Endothelial cell of umbilical vein (primary cell): Measurements from ENCODE around the gene BCL7A. TPM values are rescaled to one million over a fixed set of nuclear protein-coding genes. Genes with fewer than 3 reads are reported as not detected.
A peak's percentile ranks its signal among the peaks of the same experiment; 100 is the strongest.

Source experiments
- BruUV-seq: library from RNA; stranded (reverse); fragments of 400-500 nt; replicated peaks from 2 replicates; lab custom pipeline; 2021; lab: Mats Ljungman, UMichigan
- CTCF ChIA-PET: fragments of 300-600, 350-600 bp; sonication (Branson Sonifier 250); formaldehyde crosslinking; loops from one replicate; lab custom pipeline; 2021; ENCODE audit warnings: antibody characterized with exemption, inconsistent platforms; lab: Charles Lee
- POLR2A ChIA-PET: fragments of 300-600, 350-600 bp; sonication (Branson Sonifier 250); formaldehyde crosslinking; loops from one replicate; lab custom pipeline; 2021; ENCODE audit warnings: antibody characterized with exemption, inconsistent platforms; lab: Charles Lee
- DNase-seq: peaks from one replicate; pipeline ENCODE4 v3.0.0-alpha.2; 2011; ENCODE audit warnings: low read depth, low spot score
- FAIRE-seq: peaks from 2 replicates; lab custom pipeline; 2011; peaks lifted over from hg19 to GRCh38; lab: Jason Lieb, UNC
- H2AFZ ChIP-seq: 2 replicates; pipeline ENCODE4 v1.6.0; 2012; ENCODE audit warnings: low read depth, low read length, control low read depth, inconsistent platforms
- H3K27ac ChIP-seq: 2 replicates; pipeline ENCODE4 v1.5.1; 2011; ENCODE audit warnings: low read depth, mild to moderate bottlenecking, control low read depth, low read length, moderate library complexity; ENCODE audit not compliant: insufficient read depth
- H3K27me3 ChIP-seq, 2 experiments: 2 replicates each; pipeline versions ENCODE4 v1.6.0 to v1.6.1; 2011; ENCODE audit warnings: low read length in 2 of 2, mixed read lengths in 1 of 2; ENCODE audit not compliant: control insufficient read depth in 2 of 2, insufficient read depth in 2 of 2
- H3K36me3 ChIP-seq, 2 experiments: 2 replicates in 1 of 2; 3 replicates in 1 of 2; pipeline ENCODE4 v1.5.1; 2011; ENCODE audit warnings: low read length in 2 of 2, mild to moderate bottlenecking in 1 of 2, moderate library complexity in 1 of 2; ENCODE audit not compliant: control insufficient read depth in 2 of 2, insufficient read depth in 2 of 2; ENCODE audit errors: extremely low read depth in 1 of 2
- H3K4me1 ChIP-seq: 3 replicates; pipeline ENCODE4 v1.5.1; 2011; ENCODE audit warnings: mild to moderate bottlenecking, low read length; ENCODE audit not compliant: control insufficient read depth, insufficient read depth; ENCODE audit errors: extremely low read depth
- H3K4me2 ChIP-seq: 2 replicates; pipeline ENCODE4 v1.6.1; 2011; ENCODE audit warnings: low read length, control low read depth, mixed read lengths; ENCODE audit not compliant: insufficient read depth
- H3K4me3 ChIP-seq, 3 experiments: fragments of 200-600 bp in 1 of 3; sonication (generic), shearing (Covaris generic) in 1 of 3; replicated peaks in 1 of 3; 2 replicates each; pipeline ENCODE4 v1.5.1; 2011 to 2016; ENCODE audit warnings: control low read depth in 3 of 3, low read length in 3 of 3, mild to moderate bottlenecking in 2 of 3, inconsistent platforms in 1 of 3, low read depth in 1 of 3, moderate library complexity in 1 of 3; ENCODE audit not compliant: insufficient read depth in 1 of 3
- H3K79me2 ChIP-seq: 2 replicates; pipeline ENCODE4 v1.6.0; 2012; ENCODE audit warnings: low read length, inconsistent platforms; ENCODE audit not compliant: control insufficient read depth, insufficient read depth
- H3K9ac ChIP-seq: replicated peaks from 2 replicates; pipeline ENCODE3; 2011; ENCODE audit warnings: low read length, control low read depth; ENCODE audit not compliant: insufficient read depth; ENCODE audit errors: extremely low read depth
- H3K9me1 ChIP-seq: replicated peaks from 3 replicates; pipeline ENCODE4 v1.6.0; 2011; ENCODE audit warnings: mild to moderate bottlenecking, low read length; ENCODE audit not compliant: control insufficient read depth, insufficient read depth; ENCODE audit errors: extremely low read depth
- H3K9me3 ChIP-seq: replicated peaks from 2 replicates; pipeline ENCODE4 v1.5.1; 2012; ENCODE audit warnings: low read length, inconsistent platforms; ENCODE audit not compliant: control insufficient read depth, insufficient read depth
- H4K20me1 ChIP-seq: replicated peaks from 2 replicates; pipeline ENCODE3; 2011; ENCODE audit warnings: mild to moderate bottlenecking, low read length; ENCODE audit not compliant: control insufficient read depth, insufficient read depth; ENCODE audit errors: extremely low read depth
- EZH2 ChIP-seq: IDR thresholded peaks from 2 replicates; pipeline ENCODE4 v1.6.1; 2012; ENCODE audit warnings: borderline replicate concordance, low read depth, mild to moderate bottlenecking, moderate library complexity, low read length, inconsistent platforms; ENCODE audit not compliant: severe bottlenecking
- GATA2 ChIP-seq: IDR thresholded peaks from 2 replicates; pipeline ENCODE4 v1.7.0; 2011; ENCODE audit warnings: low read depth, mild to moderate bottlenecking, moderate library complexity, mixed read lengths, low read length; ENCODE audit not compliant: insufficient read length, insufficient read depth
- JUN ChIP-seq: IDR thresholded peaks from 2 replicates; pipeline ENCODE4 v1.6.1; 2011; ENCODE audit warnings: borderline replicate concordance, low read depth; ENCODE audit not compliant: insufficient read length, insufficient read depth
- MAX ChIP-seq: IDR thresholded peaks from 2 replicates; pipeline ENCODE4 v1.6.1; 2011; ENCODE audit not compliant: insufficient read depth, insufficient read length
- MYC ChIP-seq: IDR thresholded peaks from one replicate; pipeline ENCODE4 v1.6.1; 2011; ENCODE audit warnings: mild to moderate bottlenecking, low read depth, low read length
- POLR2A ChIP-seq: IDR thresholded peaks from 2 replicates; pipeline ENCODE4 v1.6.1; 2012; ENCODE audit warnings: low read depth, mild to moderate bottlenecking, control low read depth, low read length
- POLR2AphosphoS5 ChIP-seq: IDR thresholded peaks from 2 replicates; pipeline ENCODE4 v1.6.1; 2012; ENCODE audit warnings: low read depth, mild to moderate bottlenecking, control low read depth, low read length, moderate library complexity; ENCODE audit not compliant: insufficient read depth
- dilution Hi-C: fragments of 300-500 bp; cut with MboI; formaldehyde crosslinking; loops from one replicate; pipeline ENCODE4 v1.15.0; 2019; ENCODE audit warnings: low sequenced_read_pairs; ENCODE audit not compliant: extremely low pct_ligation_motif_present
- intact Hi-C: fragments of 100-400 bp; cut with micrococcal nuclease; formaldehyde crosslinking; loops from one replicate; pipeline ENCODE4 v1.10.0; 2022
- polyA plus RNA-seq, 4 experiments: library from polyadenylated mRNA; depleted of rRNA in 3 of 4; stranded (reverse) in 3 of 4; unstranded in 1 of 4; fragments of >200 nt; gene quantifications; 2 replicates each; pipeline versions ENCODE4 v1.2.1 to v1.2.3, GENCODE V29; 2011 to 2012; ENCODE audit warnings: missing spikeins in 1 of 4
- total RNA-seq: library from RNA; stranded (reverse); gene quantifications from 2 replicates; pipeline ENCODE4 v1.2.3, GENCODE V29; 2021

BCL7A gene
- total and polyA plus RNA-seq, 2 donors (not counting 3 experiments of a cell fraction or from before 2014, with no cell fraction given) = 9.7 to 11.1 TPM

DNA sequence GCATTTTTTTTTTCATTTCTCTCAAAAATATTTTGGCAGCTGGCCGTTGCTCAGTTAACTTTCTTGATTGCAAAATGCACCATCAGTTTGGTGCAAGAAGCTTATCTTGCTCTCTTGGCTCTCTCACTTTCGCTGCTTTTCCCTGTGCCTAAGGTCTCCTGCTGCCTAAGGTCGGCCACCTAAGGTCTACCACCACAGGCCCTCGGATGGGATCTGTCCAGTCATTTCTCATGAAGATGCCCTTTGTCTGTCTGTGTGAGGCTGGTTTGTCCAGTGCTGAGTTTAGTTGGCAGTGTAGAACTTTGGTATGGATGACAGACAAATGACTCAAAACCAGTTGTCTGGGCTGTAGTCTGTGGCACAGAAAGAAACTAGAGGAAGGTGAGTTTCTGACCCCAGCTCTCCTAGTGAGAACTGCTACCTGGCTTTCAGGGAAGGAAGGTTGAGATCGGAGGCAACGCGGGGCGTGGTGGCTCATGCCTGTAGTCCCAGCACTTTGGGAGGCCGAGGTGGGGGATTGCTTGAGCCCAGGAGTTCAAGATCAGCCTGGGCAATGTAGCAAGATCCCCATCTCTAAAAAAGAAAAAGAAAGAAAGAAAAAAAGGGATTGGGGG lies 59.5 kb downstream of the BCL7A start:
- Histone ChIP-seq H3K4me3 (peak overlapping the region; percentile 44 to 76 (median 44)), H3K27ac (peak overlapping the region; percentile 76), H3K79me2 (peaks cover 62% of the 10 kb centered on the region), H3K9me1 (no peaks in the 10 kb centered on the region), H3K9me3 (no peaks in the 10 kb centered on the region), H3K4me1 (peaks cover 36% of the 10 kb centered on the region), H2AFZ (no peak overlapping the region), H3K9ac (peak overlapping the region; percentile 60), H3K4me2 (peak overlapping the region; percentile 85), H3K36me3 (peaks cover 2 to 8% of the 10 kb centered on the region in 2 experiments), H3K27me3 (no peaks in the 10 kb centered on the region), H4K20me1 (no peaks in the 10 kb centered on the region)
- TF ChIP-seq POLR2AphosphoS5 = no peak
- intact Hi-C loops = no loop called here
- DNase-seq (peak; percentile 39), FAIRE-seq (no peak)
- dilution Hi-C loops = no loop called here
- POLR2A ChIA-PET = interaction anchor here (1.2 to 2.3 kb wide), 4 partner anchors 9 to 42 kb away, joined by 3 to 12 read pairs (median 4); no protein-coding TSS in a partner anchor
- no TSS peak for BruUV-seq
- CTCF ChIA-PET = interaction anchor here (0.6 to 3.9 kb wide), 14 partner anchors 14 to 165 kb away, joined by 3 to 42 read pairs (median 5); partner anchors contain the start of gene CFAP251

- H3K36me3 ChIP-seq = peaks cover 2 to 10% of the 10 kb centered on the region in 2 experiments
- H3K4me1 ChIP-seq = peaks cover 36% of the 10 kb centered on the region
- peak overlapping the region; percentile 60 for H3K9ac ChIP-seq
- H3K4me3 ChIP-seq = peak overlapping the region in 2 of 3 experiments; percentile 44 to 76
- peak overlapping the region; percentile 76 for H3K27ac ChIP-seq
- peak; percentile 61 for DNase-seq
- no TSS peak for BruUV-seq
- intact Hi-C loops = no loop called here
- H3K9me1 ChIP-seq = no peaks in the 10 kb centered on the region
- dilution Hi-C loops = no loop called here
- peaks cover 68% of the 10 kb centered on the region for H3K79me2 ChIP-seq
- peak overlapping the region; percentile 85 for H3K4me2 ChIP-seq
- POLR2A ChIA-PET = interaction anchor here (1.3 to 2.3 kb wide), 2 partner anchors 19 to 39 kb away, joined by 4 to 12 read pairs; no protein-coding TSS in a partner anchor
- no peak overlapping the region for H2AFZ ChIP-seq
- no peaks in the 10 kb centered on the region for H3K27me3 ChIP-seq
- no peaks in the 10 kb centered on the region for H3K9me3 ChIP-seq
- TF ChIP-seq EZH2 (no peak), GATA2 (no peak), MAX (no peak), POLR2AphosphoS5 (no peak), MYC (no peak), POLR2A (no peak), JUN (no peak)
- FAIRE-seq = peak; percentile 91
- no peaks in the 10 kb centered on the region for H4K20me1 ChIP-seq
- CTCF ChIA-PET = interaction anchor here (0.6 to 3.9 kb wide), 8 partner anchors 15 to 165 kb away, joined by 3 to 42 read pairs (median 10); no protein-coding TSS in a partner anchor
These were observed 60.1 kb downstream of the BCL7A start for GRCh38 chr12:122081697-122082221.
